Sigmoid colon (tissue), 4 donors: Measurements from ENCODE around the gene SMARCA2.

Experiments
- EP300 ChIP-seq, 4 donors: sonication (generic); formaldehyde crosslinking; IDR thresholded peaks; one replicate each; pipeline ENCODE4 v1.6.1; 2017; ENCODE audit warnings: antibody characterized with exemption in 4 of 4
- POLR2A ChIP-seq, 2 donors: fragments of 450-650 bp; IDR thresholded peaks; one replicate each; pipeline ENCODE4 v1.6.1; 2016; ENCODE audit warnings: antibody characterized with exemption in 2 of 2, mild to moderate bottlenecking in 2 of 2, moderate library complexity in 2 of 2
- TF ChIP-seq, protein P1 (sequence below), 4 experiments: fragments of 450-650 bp in 3 of 4; fragments of 200-600 bp in 1 of 4; IDR thresholded peaks; one replicate each; pipeline ENCODE4 v1.5.1; 2016 to 2019; ENCODE audit warnings: antibody characterized with exemption in 4 of 4, mild to moderate bottlenecking in 3 of 4, moderate library complexity in 2 of 4

GRCh38 chr9:2195211-2195610 lies 180.1 kb downstream of the SMARCA2 start:
- no peak for TF ChIP-seq POLR2A (IDR thresholded peaks at IDR 0.05)
- no peak for TF ChIP-seq EP300 (IDR thresholded peaks at IDR 0.05)
- TF ChIP-seq, protein P1, sequence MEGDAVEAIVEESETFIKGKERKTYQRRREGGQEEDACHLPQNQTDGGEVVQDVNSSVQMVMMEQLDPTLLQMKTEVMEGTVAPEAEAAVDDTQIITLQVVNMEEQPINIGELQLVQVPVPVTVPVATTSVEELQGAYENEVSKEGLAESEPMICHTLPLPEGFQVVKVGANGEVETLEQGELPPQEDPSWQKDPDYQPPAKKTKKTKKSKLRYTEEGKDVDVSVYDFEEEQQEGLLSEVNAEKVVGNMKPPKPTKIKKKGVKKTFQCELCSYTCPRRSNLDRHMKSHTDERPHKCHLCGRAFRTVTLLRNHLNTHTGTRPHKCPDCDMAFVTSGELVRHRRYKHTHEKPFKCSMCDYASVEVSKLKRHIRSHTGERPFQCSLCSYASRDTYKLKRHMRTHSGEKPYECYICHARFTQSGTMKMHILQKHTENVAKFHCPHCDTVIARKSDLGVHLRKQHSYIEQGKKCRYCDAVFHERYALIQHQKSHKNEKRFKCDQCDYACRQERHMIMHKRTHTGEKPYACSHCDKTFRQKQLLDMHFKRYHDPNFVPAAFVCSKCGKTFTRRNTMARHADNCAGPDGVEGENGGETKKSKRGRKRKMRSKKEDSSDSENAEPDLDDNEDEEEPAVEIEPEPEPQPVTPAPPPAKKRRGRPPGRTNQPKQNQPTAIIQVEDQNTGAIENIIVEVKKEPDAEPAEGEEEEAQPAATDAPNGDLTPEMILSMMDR (IDR thresholded peaks at IDR 0.05), result no peak
